ENCODE results near the gene AP2B1.
"Not testable (repeated sequence)": the region's sequence is repeated elsewhere in the genome, so short reads cannot be mapped to it uniquely, and the experiment has no call there.

Gene AP2B1

GRCh38 chr17:35587074-35587961 is at the start of gene AP2B1:
Gene AP2B1, plus strand, starts transcription at chr17:35587322. Its CDS starts 6,709 bp downstream, at chr17:35594031.
- peak within 1 kb of the TSS; percentile 41 to 93 (median 89) for H3K27ac ChIP-seq
- H3K4me3 ChIP-seq, result peak within 1 kb of the TSS; percentile 57 to 75 (median 67)

GRCh38 chr17:35537601-35538141 is 49.5 kb upstream of the AP2B1 start, which contains the start of gene SLFN12L:
Gene SLFN12L, minus strand, starts transcription at chr17:35537678. Its CDS starts 15,314 bp downstream, at chr17:35522364.
- peak within 1 kb of the TSS; percentile 2 to 37 (median 11) for H3K4me3 ChIP-seq

GRCh38 chr17:35539659-35540026 is 47.5 kb upstream of the AP2B1 start:
- Histone ChIP-seq H3K27ac (peak overlapping the region in 12 of 21 experiments; percentile 3 to 92 (median 68)), H3K4me3 (no peak overlapping the region)

More at GRCh38 chr17:35537601-35538141, 49.5 kb upstream of the AP2B1 start, which contains the start of gene SLFN12L:
- H3K27ac ChIP-seq, result peak within 1 kb of the TSS in 20 of 21 experiments; percentile 18 to 92 (median 68)

GRCh38 chr17:35540589-35541404 is 46.3 kb upstream of the AP2B1 start:
- H3K27ac ChIP-seq, result peak overlapping the region in 20 of 21 experiments; percentile 19 to 92 (median 70)
- H3K4me3 ChIP-seq, result peak overlapping the region in 5 of 7 experiments; percentile 16 to 30 (median 20)

GRCh38 chr17:35541434-35541833 is 45.7 kb upstream of the AP2B1 start:
- H3K4me3 ChIP-seq, result peak overlapping the region in 4 of 7 experiments; percentile 16 to 30 (median 21)
- peak overlapping the region in 17 of 21 experiments; percentile 19 to 92 (median 70) for H3K27ac ChIP-seq

GRCh38 chr17:35542990-35543389 is 44.1 kb upstream of the AP2B1 start:
- no peak overlapping the region for H3K4me3 ChIP-seq
- H3K27ac ChIP-seq, result no peak overlapping the region

- peak overlapping the region in 1 of 21 experiments; percentile 28 for H3K27ac ChIP-seq
- H3K4me3 ChIP-seq, result no peak overlapping the region
Observed at GRCh38 chr17:35543856-35544255, 43.3 kb upstream of the AP2B1 start.

- Histone ChIP-seq H3K4me3 (no peak overlapping the region), H3K27ac (no peak overlapping the region)
Observed at GRCh38 chr17:35545150-35545549, 42.0 kb upstream of the AP2B1 start.

GRCh38 chr17:35546487-35546886 is 40.6 kb upstream of the AP2B1 start:
- Histone ChIP-seq H3K4me3 (no peak overlapping the region), H3K27ac (no peak overlapping the region)

GRCh38 chr17:35548208-35548810 is 38.8 kb upstream of the AP2B1 start:
- Histone ChIP-seq H3K27ac (no peak overlapping the region), H3K4me3 (no peak overlapping the region)

GRCh38 chr17:35548978-35549377 is 38.1 kb upstream of the AP2B1 start:
- no peak overlapping the region for H3K4me3 ChIP-seq
- no peak overlapping the region for H3K27ac ChIP-seq

- H3K4me3 ChIP-seq, result no peak overlapping the region
- H3K27ac ChIP-seq, result no peak overlapping the region
Observed at GRCh38 chr17:35553310-35553709, 33.8 kb upstream of the AP2B1 start.

GRCh38 chr17:35554668-35555067 is 32.5 kb upstream of the AP2B1 start:
- H3K4me3 ChIP-seq, result no peak overlapping the region
- no peak overlapping the region for H3K27ac ChIP-seq

GRCh38 chr17:35555691-35556090 is 31.4 kb upstream of the AP2B1 start:
- no peak overlapping the region for H3K27ac ChIP-seq
- H3K4me3 ChIP-seq, result no peak overlapping the region

- H3K27ac ChIP-seq, result no peak overlapping the region
Observed at GRCh38 chr17:35557353-35557752, 29.8 kb upstream of the AP2B1 start.

GRCh38 chr17:35559495-35560210 is 27.5 kb upstream of the AP2B1 start:
- H3K27ac ChIP-seq, result no peak overlapping the region
- H3K4me3 ChIP-seq, result no peak overlapping the region

More at GRCh38 chr17:35557353-35557752, 29.8 kb upstream of the AP2B1 start:
- no peak overlapping the region for H3K4me3 ChIP-seq

GRCh38 chr17:35560703-35561102 is 26.4 kb upstream of the AP2B1 start, which contains the start of gene SLFN14:
Gene SLFN14, minus strand, starts transcription at chr17:35560819. Its CDS starts 2,757 bp downstream, at chr17:35558062.
- Histone ChIP-seq H3K27ac (no peak within 1 kb of the TSS), H3K4me3 (no peak within 1 kb of the TSS)

GRCh38 chr17:35563181-35563580 is 23.9 kb upstream of the AP2B1 start:
- not testable (repeated sequence) for H3K27ac ChIP-seq, H3K4me3 ChIP-seq

- peak overlapping the region; percentile 55 to 86 (median 79) for H3K4me3 ChIP-seq
Observed at GRCh38 chr17:35566968-35567367, 20.2 kb upstream of the AP2B1 start.

More at GRCh38 chr17:35566968-35567367, 20.2 kb upstream of the AP2B1 start:
- H3K27ac ChIP-seq, result peak overlapping the region in 3 of 21 experiments; percentile 81 to 83 (median 82)
